Stimulated activated CD4-positive, alpha-beta T cell treated with anti-CD3 and anti-CD28 coated beads, Interleukin-12 subunit alpha, Interleukin-12 subunit beta, amount 100 ng/mL, for 4 hours (primary cell): ENCODE results near the gene PTGES2.

Experiments used
- DNase-seq: peaks from one replicate; pipeline ENCODE4 v3.0.0-alpha.2; 2020

PTGES2 gene

GRCh38 chr9:128153060-128153946 is 25.8 kb upstream of the PTGES2 start:
- no peak for DNase-seq

GRCh38 chr9:128152133-128153059 is 24.9 kb upstream of the PTGES2 start:
- DNase-seq, result no peak

- DNase-seq, result no peak
Measured at GRCh38 chr9:128151309-128152132, 24.0 kb upstream of the PTGES2 start.

DNA sequence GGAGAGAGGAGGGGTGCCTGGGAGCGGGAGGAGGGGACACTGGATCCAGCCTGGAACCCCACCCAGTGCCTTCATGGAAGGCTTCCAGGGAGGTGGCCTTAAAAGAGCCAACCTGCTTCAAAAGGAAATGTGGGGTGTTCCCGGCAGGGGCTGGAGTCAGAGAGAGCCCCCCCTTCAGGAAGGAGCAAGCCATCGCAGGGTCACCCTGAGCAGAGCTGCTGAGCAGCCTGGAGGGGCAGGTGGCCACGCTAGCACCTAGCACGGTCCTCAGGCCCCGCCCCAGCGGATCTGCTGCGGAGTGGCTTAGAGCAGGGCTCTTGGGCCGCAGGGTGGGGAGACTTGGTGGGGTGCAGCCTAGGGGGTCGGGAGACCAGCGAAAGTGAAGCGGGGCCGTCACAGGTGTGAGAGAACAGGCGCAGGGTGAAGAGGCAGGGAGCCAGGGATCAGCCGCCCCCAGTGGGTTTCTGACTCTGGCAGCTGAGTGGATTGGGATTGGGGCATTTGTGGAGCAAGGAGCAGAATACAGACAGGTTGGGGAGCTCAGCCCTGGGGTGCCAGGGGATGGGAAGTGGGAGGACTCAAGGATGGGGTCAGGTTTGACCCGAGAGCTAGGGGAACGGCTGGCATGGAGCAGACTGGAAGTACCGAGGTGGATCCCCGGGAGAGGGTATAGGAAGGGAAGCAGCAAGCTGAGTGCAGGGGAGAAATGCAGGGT is 23.2 kb upstream of the PTGES2 start:
- no peak for DNase-seq

DNA sequence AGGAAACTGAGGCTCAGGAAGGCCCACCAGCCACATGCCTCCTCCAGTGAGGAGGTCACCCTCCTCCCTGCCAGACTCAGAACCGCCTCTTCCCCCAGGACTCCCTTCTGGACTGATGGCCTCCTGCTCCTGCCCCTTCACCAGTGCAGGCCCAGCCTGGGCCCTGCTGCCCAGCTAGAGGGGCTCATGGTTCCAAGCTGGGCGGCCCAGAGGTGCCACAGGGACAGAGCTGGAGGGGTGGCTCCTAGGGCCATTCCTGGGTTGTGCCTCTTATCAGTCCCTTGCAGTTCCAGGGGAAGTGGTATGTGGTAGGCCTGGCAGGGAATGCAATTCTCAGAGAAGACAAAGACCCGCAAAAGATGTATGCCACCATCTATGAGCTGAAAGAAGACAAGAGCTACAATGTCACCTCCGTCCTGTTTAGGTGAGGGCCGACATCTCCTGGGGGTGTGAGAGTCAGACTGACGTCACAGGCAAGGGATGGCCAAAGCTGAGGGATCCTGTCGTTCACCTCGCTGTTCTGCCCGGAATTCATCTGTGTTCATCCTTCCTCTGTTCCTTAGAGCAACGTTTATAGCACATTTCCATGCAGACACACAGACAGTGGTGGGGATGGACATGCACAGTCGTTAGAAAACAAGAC is 22.5 kb upstream of the PTGES2 start:
- DNase-seq, result no peak

GRCh38 chr9:128149001-128149701 is 21.6 kb upstream of the PTGES2 start, which contains the start of gene LCN2:
Gene LCN2 (plus strand): TSS chr9:128149453. CDS start chr9:128149526, 73 bp downstream.
- no peak for DNase-seq

- no peak for DNase-seq
Measured at GRCh38 chr9:128148509-128149000, 21.0 kb upstream of the PTGES2 start.

DNA sequence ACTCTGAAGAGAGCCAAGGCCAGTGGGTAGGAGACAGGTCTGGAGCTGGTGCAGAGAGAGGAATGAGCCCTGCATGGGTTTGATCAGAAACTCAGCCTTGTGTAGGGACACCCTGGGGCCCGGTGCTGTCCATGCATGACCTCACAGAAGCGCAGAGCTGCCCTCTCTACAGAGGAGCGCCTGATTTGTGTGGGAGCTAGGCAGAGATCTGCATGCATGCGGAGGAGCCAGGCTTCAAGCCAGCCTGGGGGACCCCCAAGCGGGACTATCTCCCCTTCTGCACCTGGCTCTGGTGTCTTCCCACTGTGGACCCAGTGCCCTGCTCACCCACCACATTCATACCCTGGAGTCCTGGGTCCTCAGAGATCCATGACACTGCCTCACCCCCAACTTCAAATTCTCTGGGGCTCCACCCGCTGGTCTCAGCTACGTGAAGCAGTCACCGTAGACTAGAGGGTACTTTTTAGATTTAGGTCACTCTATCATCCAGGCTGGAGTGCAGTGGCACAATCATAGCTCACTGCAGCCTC is 19.1 kb upstream of the PTGES2 start:
- DNase-seq, result no peak

DNA sequence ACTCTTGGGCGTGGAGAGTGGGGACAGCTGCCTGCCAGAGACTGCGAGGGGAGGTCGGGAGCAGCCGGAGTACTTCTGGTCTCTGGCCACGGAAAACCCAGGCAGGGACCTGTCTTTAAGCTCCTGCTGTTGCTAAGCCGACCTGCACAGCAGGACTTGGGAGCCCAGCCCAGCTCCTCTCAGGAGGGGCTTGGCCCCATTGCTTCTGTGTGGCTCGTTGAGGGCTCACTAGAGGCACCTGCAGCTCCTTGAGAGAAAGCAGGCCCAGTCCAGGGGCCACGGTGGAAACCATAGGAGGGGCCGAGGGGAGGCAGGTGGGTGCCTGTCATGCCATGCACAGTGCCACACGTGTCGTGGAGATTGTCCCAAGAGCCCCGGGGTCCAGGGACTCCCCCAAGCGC is 18.4 kb upstream of the PTGES2 start:
- DNase-seq, result no peak

DNA sequence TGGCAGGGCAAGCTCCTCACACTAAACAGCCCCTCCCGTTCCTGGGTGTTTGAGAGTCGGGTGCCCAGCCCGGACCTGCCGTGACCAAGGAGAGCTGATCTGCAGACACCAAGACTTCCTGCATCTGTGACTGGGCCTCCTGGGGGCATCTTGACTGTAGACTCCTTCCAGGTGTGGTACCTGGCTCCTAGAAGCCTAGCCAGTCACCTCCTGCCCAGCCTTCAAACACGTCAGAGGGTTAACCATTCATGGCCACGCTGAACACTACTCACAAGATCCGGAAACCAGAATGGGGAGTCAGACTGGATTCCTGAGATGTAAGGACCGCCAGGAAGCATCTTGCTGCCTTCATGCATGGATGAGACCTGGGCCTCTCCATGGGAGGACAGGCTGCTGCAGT is 18.0 kb upstream of the PTGES2 start:
- DNase-seq, result no peak

DNA sequence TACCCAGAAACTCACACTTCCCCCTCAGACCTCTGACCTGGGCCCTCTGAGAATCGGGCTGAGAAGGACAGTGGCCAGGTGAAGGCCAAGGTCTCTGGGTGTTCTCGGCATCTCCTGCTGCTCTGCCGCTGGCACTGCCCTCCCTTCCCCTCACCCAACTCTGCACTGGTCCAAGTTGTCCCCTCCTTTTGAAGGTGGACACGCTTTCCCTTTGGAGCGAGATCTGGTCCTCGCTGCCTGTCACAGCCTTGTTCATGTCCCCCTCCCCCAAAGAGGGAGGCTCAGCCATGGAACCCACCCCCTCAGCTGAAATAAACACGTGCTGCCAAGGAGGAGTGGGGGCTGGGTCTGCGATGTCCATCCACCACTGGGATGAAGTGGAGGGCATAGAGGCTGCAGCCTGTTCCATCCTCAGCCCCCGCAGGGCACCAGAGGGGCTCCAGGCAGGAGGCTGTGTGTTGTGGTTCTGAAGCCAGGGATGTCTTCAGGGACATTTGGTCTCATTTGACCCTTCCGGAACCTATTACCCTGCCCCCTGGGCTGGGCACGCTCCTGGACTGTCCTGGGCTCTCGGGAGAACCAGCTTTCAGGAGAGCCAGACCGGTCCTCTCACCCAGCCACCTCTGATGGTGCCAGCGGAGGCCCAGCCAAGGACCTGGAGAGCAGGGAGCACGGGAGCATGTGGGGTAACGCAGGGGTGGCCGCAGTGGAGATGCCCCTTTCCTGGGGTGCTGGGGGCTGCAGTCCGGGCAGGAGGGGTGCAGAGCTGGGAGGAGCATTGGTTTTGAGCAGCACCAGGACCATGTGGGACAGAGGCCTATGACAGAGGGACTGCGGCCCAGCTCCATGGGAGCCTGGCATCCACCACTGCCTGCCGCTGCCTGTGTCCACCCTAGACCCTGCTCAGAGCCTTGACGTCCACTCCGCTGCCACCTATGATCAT is 17.0 kb upstream of the PTGES2 start:
- no peak for DNase-seq

DNA sequence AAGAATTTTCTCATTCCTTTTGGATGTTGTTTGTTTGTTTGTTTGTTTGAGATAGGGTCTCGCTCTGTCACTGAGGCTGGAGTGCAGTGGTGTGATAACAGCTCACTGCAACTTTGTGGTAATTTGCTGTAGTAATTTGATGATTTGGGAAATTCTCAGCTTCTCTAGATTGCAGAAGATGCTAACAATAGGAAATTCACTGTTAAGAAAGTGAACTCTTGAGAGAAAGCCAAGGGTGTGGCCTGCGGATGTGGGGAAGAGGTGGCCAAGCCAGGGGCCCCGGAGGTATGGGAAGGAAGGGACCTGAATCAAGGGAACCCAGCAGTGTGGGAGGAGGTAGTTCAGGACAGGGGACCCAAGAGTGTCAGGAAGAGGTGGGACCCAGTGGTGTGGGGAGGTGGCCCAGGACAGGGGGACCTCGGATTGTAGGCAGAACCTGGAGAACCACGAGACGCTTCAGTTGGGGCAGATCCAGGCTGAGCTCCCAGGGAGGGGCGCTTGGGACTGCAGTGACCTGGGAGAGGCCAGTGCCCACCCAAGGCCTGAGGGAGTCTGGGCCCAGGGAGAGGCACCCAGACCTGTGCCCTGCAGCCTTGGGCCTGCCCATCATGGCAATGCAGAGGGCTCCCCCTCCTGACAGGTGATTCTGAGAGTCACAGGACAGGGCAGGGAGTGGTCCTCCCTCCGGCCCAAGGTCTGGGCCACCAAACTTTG is 16.2 kb upstream of the PTGES2 start:
- no peak for DNase-seq

DNA sequence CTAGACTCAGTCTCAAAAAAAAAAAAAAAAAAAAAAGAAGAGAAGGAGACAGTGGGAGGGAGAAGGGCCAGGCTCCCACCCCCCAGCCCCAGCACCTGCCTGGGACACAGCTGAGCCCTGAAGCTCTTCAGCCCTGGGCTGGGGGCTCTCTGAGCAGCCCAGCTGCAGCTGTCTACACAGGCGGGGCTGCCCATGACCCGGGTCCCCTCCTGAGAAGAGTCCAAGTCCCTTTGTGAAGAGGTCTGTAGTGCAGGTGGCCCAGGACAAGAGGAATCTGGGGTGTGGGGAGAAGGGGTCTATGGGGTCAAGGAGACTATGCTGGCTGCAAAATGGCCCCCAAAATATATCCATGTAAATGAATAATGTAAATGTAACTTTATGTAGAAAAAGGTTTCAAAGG is 15.1 kb upstream of the PTGES2 start:
- no peak for DNase-seq

- no peak for DNase-seq
Measured at GRCh38 chr9:128142061-128142460, 14.5 kb upstream of the PTGES2 start.

DNA sequence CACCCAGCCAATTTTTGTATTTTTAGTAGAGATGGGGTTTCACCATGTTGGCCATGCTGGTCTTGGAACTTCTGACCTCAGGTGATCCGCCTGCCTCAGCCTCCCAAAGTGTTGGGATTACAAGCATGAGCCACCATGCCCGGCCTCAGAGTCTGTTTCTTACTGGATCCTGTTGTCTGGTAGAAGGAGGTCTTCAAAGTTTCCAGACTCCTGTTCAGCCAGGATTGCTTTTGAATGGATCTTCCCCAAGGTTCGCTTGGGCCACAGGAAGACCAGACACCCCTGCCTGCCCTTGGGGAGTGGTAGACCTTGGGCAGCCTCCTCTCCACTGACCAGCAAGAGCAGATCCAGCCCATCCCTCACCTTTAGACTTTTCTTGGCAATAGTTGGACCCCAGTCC is 14.1 kb upstream of the PTGES2 start:
- DNase-seq, result no peak

DNA sequence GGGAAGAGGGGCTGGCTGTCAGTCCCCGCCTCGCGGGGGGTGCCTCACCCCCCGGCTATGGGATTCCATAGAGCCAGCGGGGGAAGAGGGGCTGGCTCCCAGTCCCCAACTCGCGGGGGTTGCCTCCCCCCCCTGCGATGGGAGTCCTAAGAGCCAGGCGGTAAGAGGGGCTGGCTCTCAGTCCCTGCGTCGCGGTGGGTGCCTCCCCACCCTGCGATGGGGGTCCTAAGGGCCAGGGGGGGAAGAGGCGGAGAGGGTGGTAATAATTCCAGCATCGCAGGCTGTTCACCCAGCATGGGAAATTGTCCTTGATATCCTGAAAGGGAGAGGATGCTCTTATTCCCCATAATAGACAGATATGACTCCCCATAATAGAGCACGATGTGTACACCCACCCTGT is 12.1 kb upstream of the PTGES2 start:
- no peak for DNase-seq

- DNase-seq, result no peak
Measured at GRCh38 chr9:128138001-128138400, 10.5 kb upstream of the PTGES2 start.
